ENCODE data around the gene BLOC1S6.

- no peak for TF ChIP-seq CTCF (IDR thresholded peaks at IDR 0.05)
- TF ChIP-seq POLR2A (IDR thresholded peaks at IDR 0.05), result no peak
These were observed 61.5 kb downstream of the BLOC1S6 start for GRCh38 chr15:45648521-45649200.

All from uterus (tissue), 2 donors.